GM12878 (cell line): ENCODE measurements around the gene CPVL. TPM values are rescaled to one million over a fixed set of nuclear protein-coding genes. Genes with fewer than 3 reads are reported as not detected.

ENCODE experiments used
- GABPA ChIP-seq: IDR thresholded peaks from 2 replicates; pipeline ENCODE4 v1.6.1; 2014; ENCODE audit warnings: antibody characterized with exemption, low read depth, mild to moderate bottlenecking, inconsistent platforms
- JUNB ChIP-seq: IDR thresholded peaks from 2 replicates; pipeline ENCODE4 v1.6.1; 2016; ENCODE audit warnings: antibody characterized with exemption, mild to moderate bottlenecking
- MYB ChIP-seq: fragments of 150-350 bp; IDR thresholded peaks from 2 replicates; pipeline ENCODE4 v1.6.1; 2014; ENCODE audit warnings: mild to moderate bottlenecking, low read depth, low read length, borderline replicate concordance
- PKNOX1 ChIP-seq: fragments of 450-650 bp; IDR thresholded peaks from 2 replicates; pipeline ENCODE4 v1.6.1; 2016; ENCODE audit warnings: mild to moderate bottlenecking
- SIN3A ChIP-seq: IDR thresholded peaks from 2 replicates; pipeline ENCODE4 v1.6.1; 2012; ENCODE audit warnings: low read depth, low read length, improper control_type of control experiment
- STAT3 ChIP-seq: IDR thresholded peaks from 2 replicates; pipeline ENCODE4 v1.6.1; 2011; ENCODE audit warnings: low read depth, low read length, improper control_type of control experiment
- TCF12 ChIP-seq: IDR thresholded peaks from 2 replicates; pipeline ENCODE4 v1.6.1; 2011; ENCODE audit warnings: low read depth, mild to moderate bottlenecking, low read length
- ZBTB11 ChIP-seq: fragments of 450-650 bp; formaldehyde crosslinking; IDR thresholded peaks from 2 replicates; pipeline ENCODE4 v1.5.0; 2022; ENCODE audit warnings: mild to moderate bottlenecking, missing genetic modification characterization
- ZBTB33 ChIP-seq: fragments of 450-650 bp; IDR thresholded peaks from 2 replicates; pipeline ENCODE4 v1.6.1; 2017; ENCODE audit warnings: mild to moderate bottlenecking
- ZSCAN29 ChIP-seq: fragments of 450-650 bp; IDR thresholded peaks from 2 replicates; pipeline ENCODE4 v1.6.1; 2017; ENCODE audit warnings: mild to moderate bottlenecking, moderate library complexity
- polyA plus RNA-seq, 11 experiments: library from polyadenylated mRNA; depleted of rRNA in 4 of 11; unstranded in 6 of 11; stranded (reverse) in 5 of 11; fragments of >200 nt; fragmentation: Nextera tagmentation in 4 of 11; fragmentation: Illumina TruSeq in 1 of 11; extraction: Ambion mirVana in 4 of 11; extraction: Trizol in 1 of 11; gene quantifications; 1 replicate in 1 of 11; 2 replicates in 10 of 11; pipeline versions ENCODE4 v1.2.1 to v1.2.3, GENCODE V29; 2011 to 2016; ENCODE audit warnings: inconsistent platforms in 2 of 11, missing spikeins in 2 of 11, low read depth in 1 of 11
- total RNA-seq, 4 experiments: library from RNA; depleted of rRNA in 3 of 4; stranded (reverse); fragments of >200 nt in 3 of 4; fragmentation: Illumina TruSeq in 1 of 4; extraction: Trizol in 1 of 4; gene quantifications; 2 replicates each; pipeline versions ENCODE4 v1.2.1 to v1.2.3, GENCODE V29; 2013 to 2021
- TF ChIP-seq, protein P1 (sequence below): IDR thresholded peaks from 2 replicates; pipeline ENCODE4 v1.6.1; 2011; ENCODE audit warnings: borderline replicate concordance, low read depth, mild to moderate bottlenecking, moderate library complexity, low read length; ENCODE audit not compliant: insufficient read depth, poor library complexity, severe bottlenecking
- TF ChIP-seq, protein P2 (sequence below): IDR thresholded peaks from 2 replicates; pipeline ENCODE4 v1.6.1; 2011; ENCODE audit warnings: low read depth, low read length, improper control_type of control experiment, borderline replicate concordance
- TF ChIP-seq, protein P3 (sequence below): IDR thresholded peaks from 2 replicates; pipeline ENCODE4 v1.6.1; 2012; ENCODE audit warnings: improper control_type of control experiment, low read depth, low read length; ENCODE audit not compliant: insufficient replicate concordance
- TF ChIP-seq, protein P4 (sequence below): fragments of 450-650 bp; IDR thresholded peaks from 2 replicates; pipeline ENCODE4 v1.6.1; 2017; ENCODE audit warnings: low read depth, mild to moderate bottlenecking, moderate library complexity

Gene CPVL
- total and polyA plus RNA-seq, 10 of the 15 experiments (the other 5 are each of a cell fraction or from before 2014, with no cell fraction given), result 0.59 TPM; not detected in 9

- TF ChIP-seq, protein P1, sequence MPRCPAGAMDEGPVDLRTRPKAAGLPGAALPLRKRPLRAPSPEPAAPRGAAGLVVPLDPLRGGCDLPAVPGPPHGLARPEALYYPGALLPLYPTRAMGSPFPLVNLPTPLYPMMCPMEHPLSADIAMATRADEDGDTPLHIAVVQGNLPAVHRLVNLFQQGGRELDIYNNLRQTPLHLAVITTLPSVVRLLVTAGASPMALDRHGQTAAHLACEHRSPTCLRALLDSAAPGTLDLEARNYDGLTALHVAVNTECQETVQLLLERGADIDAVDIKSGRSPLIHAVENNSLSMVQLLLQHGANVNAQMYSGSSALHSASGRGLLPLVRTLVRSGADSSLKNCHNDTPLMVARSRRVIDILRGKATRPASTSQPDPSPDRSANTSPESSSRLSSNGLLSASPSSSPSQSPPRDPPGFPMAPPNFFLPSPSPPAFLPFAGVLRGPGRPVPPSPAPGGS, result no peak
- no peak for TF ChIP-seq STAT3
- TF ChIP-seq JUNB, result peak; percentile 32; the same call in 1 of the 2 replicates
- TF ChIP-seq ZBTB33, result no peak
- TF ChIP-seq, protein P2, sequence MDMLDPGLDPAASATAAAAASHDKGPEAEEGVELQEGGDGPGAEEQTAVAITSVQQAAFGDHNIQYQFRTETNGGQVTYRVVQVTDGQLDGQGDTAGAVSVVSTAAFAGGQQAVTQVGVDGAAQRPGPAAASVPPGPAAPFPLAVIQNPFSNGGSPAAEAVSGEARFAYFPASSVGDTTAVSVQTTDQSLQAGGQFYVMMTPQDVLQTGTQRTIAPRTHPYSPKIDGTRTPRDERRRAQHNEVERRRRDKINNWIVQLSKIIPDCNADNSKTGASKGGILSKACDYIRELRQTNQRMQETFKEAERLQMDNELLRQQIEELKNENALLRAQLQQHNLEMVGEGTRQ, result no peak
- TF ChIP-seq GABPA, result no peak
- TF ChIP-seq, protein P3, sequence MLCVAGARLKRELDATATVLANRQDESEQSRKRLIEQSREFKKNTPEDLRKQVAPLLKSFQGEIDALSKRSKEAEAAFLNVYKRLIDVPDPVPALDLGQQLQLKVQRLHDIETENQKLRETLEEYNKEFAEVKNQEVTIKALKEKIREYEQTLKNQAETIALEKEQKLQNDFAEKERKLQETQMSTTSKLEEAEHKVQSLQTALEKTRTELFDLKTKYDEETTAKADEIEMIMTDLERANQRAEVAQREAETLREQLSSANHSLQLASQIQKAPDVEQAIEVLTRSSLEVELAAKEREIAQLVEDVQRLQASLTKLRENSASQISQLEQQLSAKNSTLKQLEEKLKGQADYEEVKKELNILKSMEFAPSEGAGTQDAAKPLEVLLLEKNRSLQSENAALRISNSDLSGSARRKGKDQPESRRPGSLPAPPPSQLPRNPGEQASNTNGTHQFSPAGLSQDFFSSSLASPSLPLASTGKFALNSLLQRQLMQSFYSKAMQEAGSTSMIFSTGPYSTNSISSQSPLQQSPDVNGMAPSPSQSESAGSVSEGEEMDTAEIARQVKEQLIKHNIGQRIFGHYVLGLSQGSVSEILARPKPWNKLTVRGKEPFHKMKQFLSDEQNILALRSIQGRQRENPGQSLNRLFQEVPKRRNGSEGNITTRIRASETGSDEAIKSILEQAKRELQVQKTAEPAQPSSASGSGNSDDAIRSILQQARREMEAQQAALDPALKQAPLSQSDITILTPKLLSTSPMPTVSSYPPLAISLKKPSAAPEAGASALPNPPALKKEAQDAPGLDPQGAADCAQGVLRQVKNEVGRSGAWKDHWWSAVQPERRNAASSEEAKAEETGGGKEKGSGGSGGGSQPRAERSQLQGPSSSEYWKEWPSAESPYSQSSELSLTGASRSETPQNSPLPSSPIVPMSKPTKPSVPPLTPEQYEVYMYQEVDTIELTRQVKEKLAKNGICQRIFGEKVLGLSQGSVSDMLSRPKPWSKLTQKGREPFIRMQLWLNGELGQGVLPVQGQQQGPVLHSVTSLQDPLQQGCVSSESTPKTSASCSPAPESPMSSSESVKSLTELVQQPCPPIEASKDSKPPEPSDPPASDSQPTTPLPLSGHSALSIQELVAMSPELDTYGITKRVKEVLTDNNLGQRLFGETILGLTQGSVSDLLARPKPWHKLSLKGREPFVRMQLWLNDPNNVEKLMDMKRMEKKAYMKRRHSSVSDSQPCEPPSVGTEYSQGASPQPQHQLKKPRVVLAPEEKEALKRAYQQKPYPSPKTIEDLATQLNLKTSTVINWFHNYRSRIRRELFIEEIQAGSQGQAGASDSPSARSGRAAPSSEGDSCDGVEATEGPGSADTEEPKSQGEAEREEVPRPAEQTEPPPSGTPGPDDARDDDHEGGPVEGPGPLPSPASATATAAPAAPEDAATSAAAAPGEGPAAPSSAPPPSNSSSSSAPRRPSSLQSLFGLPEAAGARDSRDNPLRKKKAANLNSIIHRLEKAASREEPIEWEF, result no peak
- TF ChIP-seq, protein P4, sequence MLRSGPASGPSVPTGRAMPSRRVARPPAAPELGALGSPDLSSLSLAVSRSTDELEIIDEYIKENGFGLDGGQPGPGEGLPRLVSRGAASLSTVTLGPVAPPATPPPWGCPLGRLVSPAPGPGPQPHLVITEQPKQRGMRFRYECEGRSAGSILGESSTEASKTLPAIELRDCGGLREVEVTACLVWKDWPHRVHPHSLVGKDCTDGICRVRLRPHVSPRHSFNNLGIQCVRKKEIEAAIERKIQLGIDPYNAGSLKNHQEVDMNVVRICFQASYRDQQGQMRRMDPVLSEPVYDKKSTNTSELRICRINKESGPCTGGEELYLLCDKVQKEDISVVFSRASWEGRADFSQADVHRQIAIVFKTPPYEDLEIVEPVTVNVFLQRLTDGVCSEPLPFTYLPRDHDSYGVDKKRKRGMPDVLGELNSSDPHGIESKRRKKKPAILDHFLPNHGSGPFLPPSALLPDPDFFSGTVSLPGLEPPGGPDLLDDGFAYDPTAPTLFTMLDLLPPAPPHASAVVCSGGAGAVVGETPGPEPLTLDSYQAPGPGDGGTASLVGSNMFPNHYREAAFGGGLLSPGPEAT, result no peak
- TF ChIP-seq SIN3A, result no peak
- TF ChIP-seq PKNOX1, result no peak
- no peak for TF ChIP-seq TCF12
- TF ChIP-seq ZBTB11 (CRISPR knock-in tag), result no peak
- TF ChIP-seq ZSCAN29, result no peak
- TF ChIP-seq MYB, result no peak
Observed at GRCh38 chr7:29084832-29085231, 61.5 kb downstream of the CPVL start (continued).
